GM18507 (cell line): ENCODE data around the gene UBR3.
"Not testable (repeated sequence)": the region's sequence is repeated elsewhere in the genome, so short reads cannot be mapped to it uniquely, and the experiment has no call there.

Source experiments
- DNase-seq: peaks from one replicate; pipeline ENCODE4 v3.0.0; 2011; ENCODE audit warnings: low read depth; ENCODE audit not compliant: insufficient read length; ENCODE audit errors: extremely low spot score
- FAIRE-seq: peaks from 2 replicates; lab custom pipeline; 2011; peaks lifted over from hg19 to GRCh38; lab: Jason Lieb, UNC

UBR3 gene

DNA sequence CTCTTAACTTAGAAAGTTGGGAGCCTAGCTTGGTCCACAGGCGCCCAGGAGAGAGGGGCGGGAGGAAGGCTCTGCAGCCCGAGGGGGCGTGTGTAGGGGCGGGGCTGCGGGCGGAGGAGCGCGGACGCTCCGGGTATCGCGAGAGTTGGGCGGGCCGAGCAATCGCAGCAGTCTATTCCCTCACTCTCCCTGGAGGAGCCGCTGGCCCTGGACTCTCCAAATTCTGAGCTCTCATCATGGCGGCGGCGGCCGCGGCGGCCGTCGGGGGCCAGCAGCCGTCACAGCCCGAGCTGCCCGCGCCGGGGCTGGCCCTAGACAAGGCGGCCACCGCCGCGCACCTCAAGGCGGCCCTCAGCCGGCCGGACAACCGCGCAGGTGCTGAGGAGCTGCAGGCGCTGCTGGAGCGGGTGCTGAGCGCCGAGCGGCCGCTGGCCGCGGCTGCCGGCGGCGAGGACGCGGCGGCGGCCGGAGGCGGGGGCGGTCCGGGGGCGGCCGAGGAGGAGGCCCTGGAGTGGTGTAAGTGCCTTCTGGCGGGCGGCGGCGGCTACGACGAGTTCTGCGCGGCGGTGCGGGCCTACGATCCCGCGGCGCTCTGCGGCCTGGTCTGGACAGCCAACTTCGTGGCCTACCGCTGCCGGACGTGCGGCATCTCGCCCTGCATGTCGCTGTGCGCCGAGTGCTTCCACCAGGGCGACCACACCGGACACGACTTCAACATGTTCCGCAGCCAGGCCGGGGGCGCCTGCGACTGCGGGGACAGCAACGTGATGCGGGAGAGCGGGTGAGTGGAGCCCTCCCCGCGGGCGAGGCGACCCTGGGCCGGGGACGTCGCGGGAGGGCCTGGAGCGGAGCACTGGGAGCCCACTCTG lies at the start of gene UBR3:
Gene UBR3, plus strand, starts transcription at position 183 of the 869 bp plus-strand sequence. Its CDS starts 54 bp downstream, at position 237.
- FAIRE-seq (peak; percentile 73), DNase-seq (peak; percentile 96)

DNA sequence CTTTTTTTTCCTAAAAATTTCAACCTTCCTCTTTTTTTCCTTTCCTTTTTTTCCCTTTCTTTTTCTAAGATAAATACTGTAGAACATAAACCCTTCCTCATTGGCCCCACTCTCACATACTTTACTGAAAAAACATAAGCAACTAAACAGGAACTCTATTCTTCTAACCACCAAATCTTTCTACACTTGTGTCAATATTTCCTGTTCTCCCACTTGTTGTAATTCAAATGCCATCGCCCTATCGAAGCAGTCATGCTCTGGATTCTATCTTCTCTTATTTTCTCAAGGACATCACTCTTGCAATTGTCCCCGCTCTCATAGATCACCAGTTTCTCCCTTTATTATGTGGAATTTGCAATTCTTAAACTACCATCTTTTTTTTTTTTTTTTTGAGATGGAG lies 48.8 kb upstream of the UBR3 start:
- FAIRE-seq (no peak), DNase-seq (no peak)

GRCh38 chr2:169781249-169782013 lies 45.8 kb upstream of the UBR3 start:
- DNase-seq: no peak
- FAIRE-seq: no peak

DNA sequence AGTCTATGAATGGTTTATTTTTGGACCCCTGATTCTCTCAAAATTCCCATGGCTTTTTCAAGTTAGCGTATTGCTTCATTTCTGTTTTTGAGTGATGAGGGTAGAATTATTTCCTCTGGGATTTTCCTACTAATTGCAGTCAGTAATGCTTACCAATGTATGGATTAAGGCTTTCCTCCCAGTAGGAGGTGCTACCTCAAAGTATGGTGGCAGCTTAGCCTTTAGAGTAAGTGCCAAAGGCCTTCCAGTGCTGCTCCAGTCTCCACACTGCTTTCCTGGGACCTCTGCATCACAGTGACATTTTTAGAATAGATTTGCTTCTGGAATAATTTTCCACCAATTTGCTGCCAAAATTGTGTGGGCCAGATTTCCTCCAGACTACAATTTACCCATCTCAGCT lies 44.7 kb upstream of the UBR3 start:
- DNase-seq (no peak), FAIRE-seq (no peak)

DNA sequence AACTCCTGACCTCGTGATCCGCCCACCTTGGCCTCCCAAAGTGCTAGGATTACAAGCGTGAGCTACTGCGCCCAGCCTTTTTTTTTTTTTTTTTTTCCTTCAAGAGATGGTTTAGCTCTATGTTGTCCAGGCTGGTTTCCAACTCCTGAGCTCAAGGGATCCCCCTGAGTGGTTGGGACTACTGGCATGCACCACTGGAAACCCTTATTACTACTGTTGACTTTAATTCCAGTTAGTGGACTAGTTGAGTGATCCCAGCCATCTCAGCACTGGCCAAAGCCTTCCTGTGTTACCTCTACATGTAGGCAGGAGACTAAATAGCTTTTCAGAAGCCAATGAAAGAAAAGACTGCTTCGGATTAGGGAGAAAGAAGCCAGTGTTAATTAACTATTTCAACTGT lies 36.7 kb upstream of the UBR3 start:
- DNase-seq (no peak), FAIRE-seq (no peak)

- DNase-seq (no peak), FAIRE-seq (no peak)
Measured at GRCh38 chr2:169795181-169795580, 32.1 kb upstream of the UBR3 start.

DNA sequence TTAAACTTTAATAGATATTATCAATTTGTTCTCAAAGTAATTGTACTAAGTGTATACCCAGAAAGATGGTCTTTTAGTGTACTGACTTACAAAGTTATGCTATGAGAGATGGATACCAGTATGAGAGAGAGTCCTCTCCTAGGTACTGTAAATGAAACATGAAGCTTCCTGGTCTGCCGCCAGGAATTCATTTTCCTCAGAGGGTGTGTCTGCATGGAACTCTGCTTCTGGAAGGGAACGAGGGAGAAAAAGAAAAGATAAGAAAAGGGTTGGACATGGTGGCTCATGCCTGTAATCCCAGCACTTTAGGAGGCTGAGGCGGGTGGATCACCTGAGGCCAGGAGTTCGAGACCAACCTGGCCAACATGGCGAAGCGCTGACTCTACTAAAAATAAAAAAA lies 30.8 kb upstream of the UBR3 start:
- FAIRE-seq (no peak), DNase-seq (no peak)

GRCh38 chr2:169797601-169798000 lies 29.7 kb upstream of the UBR3 start:
- no peak for FAIRE-seq

DNA sequence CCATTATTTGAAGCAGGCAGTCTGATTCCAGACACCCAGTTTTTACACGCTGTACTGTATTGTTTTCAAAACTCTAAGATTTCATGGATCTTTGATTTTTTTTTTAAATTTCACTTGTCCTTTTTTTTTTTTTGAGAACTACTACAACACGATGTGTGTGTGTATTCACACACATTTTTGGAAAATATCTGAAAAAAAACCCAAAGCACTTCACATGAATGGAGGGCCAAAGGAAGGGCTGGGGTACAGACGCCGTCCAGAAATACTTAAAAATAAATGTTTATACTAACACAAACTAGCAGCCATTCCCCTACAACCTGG lies 28.9 kb upstream of the UBR3 start:
- FAIRE-seq: no peak
- no peak for DNase-seq

More at GRCh38 chr2:169797601-169798000, 29.7 kb upstream of the UBR3 start:
- DNase-seq: no peak

DNA sequence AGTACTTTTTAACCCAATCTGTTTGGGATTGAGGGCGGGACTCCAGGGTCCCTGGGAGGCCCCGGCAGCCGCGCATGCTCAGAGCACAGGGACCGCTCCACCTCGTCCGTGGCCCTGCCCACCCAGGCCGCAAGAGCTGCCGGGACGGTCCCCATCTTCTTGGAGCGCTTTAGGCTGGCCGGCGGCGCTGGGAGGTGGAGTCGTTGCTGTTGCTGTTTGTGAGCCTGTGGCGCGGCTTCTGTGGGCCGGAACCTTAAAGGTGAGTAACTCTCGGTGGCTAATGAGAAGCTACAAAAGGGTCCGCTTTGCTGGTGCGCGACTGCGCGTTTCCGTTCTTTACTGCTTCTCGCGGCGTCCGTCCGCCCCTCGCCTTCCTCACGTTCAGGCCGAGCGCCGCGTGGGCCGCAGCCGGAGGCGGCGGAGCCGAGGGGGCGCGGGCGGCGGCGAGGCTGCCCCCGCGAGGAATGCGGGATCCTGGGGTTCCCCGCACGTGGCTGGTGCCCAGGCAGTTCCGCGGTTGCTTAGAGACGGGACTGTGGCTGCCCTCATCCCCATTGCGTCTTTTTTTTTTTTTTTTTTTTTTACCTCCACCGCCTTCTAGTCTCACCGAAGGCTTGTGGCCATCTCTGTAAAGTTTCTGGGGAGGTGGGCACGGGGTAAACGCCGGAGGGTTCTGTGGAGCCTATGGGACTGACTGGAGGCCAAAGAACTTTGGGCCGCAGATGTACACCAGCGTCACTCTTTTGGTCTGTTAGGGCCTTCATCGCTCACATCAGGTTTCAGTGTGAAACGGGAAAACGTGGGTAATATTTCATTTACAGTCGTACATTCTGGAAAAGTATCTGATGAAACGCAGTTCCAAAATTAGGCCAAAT lies 28.3 kb upstream of the UBR3 start, which contains the start of gene SSB:
Gene SSB, plus strand, starts transcription at position 154 of the 875 bp plus-strand sequence. CDS start 2,090 bp downstream, outside the sequence.
- FAIRE-seq: peak; percentile 97
- peak; percentile 89 for DNase-seq

- no peak for FAIRE-seq
- no peak for DNase-seq
Measured at GRCh38 chr2:169803480-169803879, 23.8 kb upstream of the UBR3 start.

- no peak for FAIRE-seq
- no peak for DNase-seq
Measured at GRCh38 chr2:169806586-169806985, 20.7 kb upstream of the UBR3 start.

DNA sequence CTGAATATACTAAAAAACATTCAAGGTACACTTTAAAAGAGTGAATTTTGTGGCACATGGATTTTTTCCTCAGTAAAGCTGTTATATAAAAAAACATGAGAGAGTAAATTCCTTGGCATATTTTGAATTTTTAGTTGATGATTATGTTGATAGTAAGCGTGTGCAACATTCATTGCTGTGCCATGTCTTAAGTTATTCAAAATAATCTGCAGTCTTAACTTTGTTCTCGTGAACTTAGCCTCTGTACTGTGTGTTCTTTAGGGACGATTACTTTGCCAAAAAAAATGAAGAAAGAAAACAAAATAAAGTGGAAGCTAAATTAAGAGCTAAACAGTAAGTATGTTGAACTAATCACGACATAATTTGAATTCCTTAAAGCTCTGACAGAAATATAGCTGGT lies 19.0 kb upstream of the UBR3 start:
- FAIRE-seq (no peak), DNase-seq (no peak)

DNA sequence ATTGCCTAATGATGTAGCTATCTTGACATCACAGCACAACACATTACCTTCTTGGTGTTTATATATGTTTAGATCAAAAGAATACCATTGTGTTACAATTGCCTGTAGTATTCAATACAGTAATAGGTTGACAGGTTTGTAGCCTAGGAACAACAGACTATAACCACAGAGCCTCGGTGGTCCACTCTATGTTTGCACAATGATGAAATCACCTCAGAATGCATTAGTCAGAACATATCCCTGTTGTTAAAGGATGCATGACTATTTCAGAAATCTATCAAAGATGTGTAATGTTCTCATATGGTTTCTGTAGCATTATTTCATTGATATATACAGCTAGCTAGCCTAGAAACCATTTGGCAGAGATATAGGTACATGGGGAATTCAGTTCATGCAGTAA lies 11.4 kb upstream of the UBR3 start:
- FAIRE-seq (peak; percentile 9), DNase-seq (no peak)

GRCh38 chr2:169816961-169817360 lies 10.3 kb upstream of the UBR3 start:
- DNase-seq, FAIRE-seq: not testable (repeated sequence)

DNA sequence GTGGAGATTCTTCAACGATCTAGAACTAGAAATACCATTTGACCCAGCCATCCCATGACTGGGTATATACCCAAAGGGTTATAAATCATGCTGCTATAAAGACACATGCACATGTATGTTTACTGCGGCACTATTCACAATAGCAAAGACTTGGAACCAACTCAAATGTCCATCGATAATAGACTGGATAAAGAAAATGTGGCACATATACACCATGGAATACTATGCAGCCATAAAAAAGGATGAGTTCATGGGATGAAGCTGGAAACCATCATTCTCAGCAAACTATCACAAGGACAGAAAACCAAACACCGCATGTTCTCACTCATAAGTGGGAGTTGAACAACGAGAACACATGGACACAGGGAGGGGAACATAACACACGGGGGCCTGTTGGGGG lies 9.9 kb upstream of the UBR3 start:
- not testable (repeated sequence) for DNase-seq, FAIRE-seq

DNA sequence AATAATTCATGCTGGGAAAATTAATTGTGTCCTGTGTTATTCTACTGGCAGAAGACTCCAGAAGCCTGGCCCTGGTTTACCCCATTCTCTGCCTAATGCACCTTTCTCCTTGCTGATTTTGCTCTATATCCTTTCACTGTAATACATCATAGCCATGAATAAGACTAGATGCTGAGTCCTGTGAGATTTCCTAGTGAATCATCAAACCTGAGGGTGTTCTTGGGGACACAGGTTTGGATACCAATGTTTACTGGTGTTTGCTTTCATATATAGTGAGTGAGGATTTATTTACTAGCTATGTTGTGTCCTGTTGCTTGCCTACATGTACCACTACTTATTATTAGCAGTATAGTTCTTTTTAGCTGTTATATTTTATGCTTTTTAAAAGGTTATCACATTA lies 9.0 kb upstream of the UBR3 start:
- FAIRE-seq (no peak), DNase-seq (no peak)

GRCh38 chr2:169819106-169819505 lies 8.1 kb upstream of the UBR3 start:
- DNase-seq (no peak), FAIRE-seq (no peak)

GRCh38 chr2:169820101-169820500 lies 7.2 kb upstream of the UBR3 start:
- not testable (repeated sequence) for FAIRE-seq, DNase-seq

- DNase-seq (no peak), FAIRE-seq (no peak)
Measured at GRCh38 chr2:169822036-169822435, 5.2 kb upstream of the UBR3 start.
